K562 (cell line): Measurements from ENCODE around the gene NMRK1. TPM values are rescaled to one million over a fixed set of nuclear protein-coding genes. Genes with fewer than 3 reads are reported as not detected.
A peak's percentile ranks its signal among the peaks of the same experiment; 100 is the strongest.

Experiments
- CBX2 ChIP-seq: fragments of 200-600 bp; sonication (generic); IDR thresholded peaks from one replicate; pipeline ENCODE4 v1.6.1; 2012; ENCODE audit warnings: mild to moderate bottlenecking, low read length, inconsistent platforms; ENCODE audit not compliant: insufficient read depth, poor library complexity, severe bottlenecking
- CC2D1A ChIP-seq: fragments of 450-650 bp; IDR thresholded peaks from 2 replicates; pipeline ENCODE4 v1.6.1; 2017; ENCODE audit warnings: mild to moderate bottlenecking
- CSDE1 ChIP-seq, 2 experiments: fragments of 450-650 bp; IDR thresholded peaks; 2 replicates each; pipeline ENCODE4 v1.6.1; 2016; ENCODE audit warnings: mild to moderate bottlenecking in 1 of 2
- CTBP1 ChIP-seq: fragments of 450-650 bp; IDR thresholded peaks from 2 replicates; pipeline ENCODE4 v1.6.1; 2016; ENCODE audit warnings: borderline replicate concordance
- ELF1 ChIP-seq: fragments of 200-800 bp; sonication (Bioruptor generic); IDR thresholded peaks from 2 replicates; pipeline ENCODE4 v1.6.1; 2016; ENCODE audit warnings: missing genetic modification characterization, missing compliant biosample characterization
- ESRRA ChIP-seq: fragments of 450-650 bp; IDR thresholded peaks from 2 replicates; pipeline ENCODE4 v1.6.1; 2014; ENCODE audit warnings: low read depth, mild to moderate bottlenecking, moderate library complexity, borderline replicate concordance
- HDAC1 ChIP-seq, 2 experiments: fragments of 450-650 bp; IDR thresholded peaks; 2 replicates each; pipeline ENCODE4 v1.6.1; 2016 to 2017; ENCODE audit warnings: inconsistent platforms in 1 of 2, mild to moderate bottlenecking in 1 of 2, moderate library complexity in 1 of 2
- ID3 ChIP-seq, 2 experiments: fragments of 250-450 bp in 1 of 2; fragments of 450-650 bp in 1 of 2; sonication (Bioruptor Pico) in 1 of 2; IDR thresholded peaks; 2 replicates each; pipeline versions ENCODE4 v1.6.1 to v1.8.0; 2016 to 2021; ENCODE audit warnings: mild to moderate bottlenecking in 2 of 2, moderate library complexity in 2 of 2, missing compliant biosample characterization in 1 of 2, missing genetic modification characterization in 1 of 2
- MLLT1 ChIP-seq, 2 experiments: fragments of 450-650 bp; IDR thresholded peaks; 2 replicates each; pipeline ENCODE4 v1.6.1; 2016
- MLX ChIP-seq, 2 experiments: fragments of 450-650 bp in 1 of 2; sonication (generic) in 1 of 2; formaldehyde crosslinking; conservative IDR thresholded peaks; 2 replicates each; pipeline versions ENCODE4 v1.4.0 to v1.8.1; 2020 to 2022; ENCODE audit warnings: mild to moderate bottlenecking in 1 of 2, missing genetic modification reagents in 1 of 2
- NR2C1 ChIP-seq, 2 experiments: fragments of 450-650 bp; IDR thresholded peaks; 2 replicates each; pipeline ENCODE4 v1.6.1; 2017; ENCODE audit warnings: mild to moderate bottlenecking in 2 of 2, antibody characterized with exemption in 1 of 2, inconsistent platforms in 1 of 2, missing compliant biosample characterization in 1 of 2, missing genetic modification characterization in 1 of 2
- PBX2 ChIP-seq, 2 experiments: IDR thresholded peaks in 1 of 2; conservative IDR thresholded peaks in 1 of 2; 2 replicates each; pipeline ENCODE4 v1.6.1; 2016; ENCODE audit warnings: low read depth in 2 of 2, mild to moderate bottlenecking in 1 of 2, missing compliant biosample characterization in 1 of 2, missing genetic modification characterization in 1 of 2, moderate library complexity in 1 of 2
- RBBP5 ChIP-seq: fragments of 200-600 bp; sonication (generic); IDR thresholded peaks from 2 replicates; pipeline ENCODE4 v1.6.1; 2012; ENCODE audit warnings: borderline replicate concordance, mild to moderate bottlenecking, low read length, control low read depth, inconsistent platforms; ENCODE audit not compliant: insufficient read depth, poor library complexity, severe bottlenecking
- TCF3 ChIP-seq: sonication (generic); formaldehyde crosslinking; IDR thresholded peaks from 2 replicates; pipeline ENCODE4 v1.4.0; 2020; ENCODE audit warnings: mild to moderate bottlenecking, missing genetic modification reagents
- TEAD4 ChIP-seq, 2 experiments: sonication (generic) in 1 of 2; formaldehyde crosslinking in 1 of 2; IDR thresholded peaks; 2 replicates each; pipeline versions ENCODE4 v1.6.1 to v1.8.0; 2012 to 2022; ENCODE audit warnings: borderline replicate concordance in 1 of 2, inconsistent platforms in 1 of 2, low read length in 1 of 2, mild to moderate bottlenecking in 1 of 2, missing genetic modification reagents in 1 of 2
- ZNF263 ChIP-seq: sonication (generic); formaldehyde crosslinking; IDR thresholded peaks from 2 replicates; pipeline ENCODE4 v1.8.0; 2022; ENCODE audit warnings: mild to moderate bottlenecking, missing genetic modification reagents, borderline replicate concordance
- ZNF3 ChIP-seq: fragments of 250-450 bp; sonication (Bioruptor Pico); IDR thresholded peaks from 2 replicates; pipeline ENCODE4 v1.5.0; 2021; ENCODE audit warnings: mild to moderate bottlenecking, moderate library complexity
- polyA plus RNA-seq, 8 experiments: library from polyadenylated mRNA; depleted of rRNA in 4 of 8; stranded (reverse) in 5 of 8; unstranded in 3 of 8; fragments of >200 nt; fragmentation: Nextera tagmentation in 2 of 8; fragmentation: Illumina TruSeq in 1 of 8; extraction: Ambion mirVana in 2 of 8; extraction: Trizol in 1 of 8; gene quantifications; 2 replicates each; pipeline versions ENCODE4 v1.2.1 to v1.2.3, GENCODE V29; 2011 to 2014; ENCODE audit warnings: inconsistent platforms in 1 of 8, missing spikeins in 1 of 8
- total RNA-seq, 7 experiments: library from RNA; depleted of rRNA in 6 of 7; stranded (reverse); fragments of >200 nt in 6 of 7; fragmentation: Illumina TruSeq in 2 of 7; extraction: Trizol in 2 of 7; gene quantifications; 2 replicates each; pipeline versions ENCODE4 v1.2.1 to v1.2.3, GENCODE V29; 2011 to 2021; ENCODE audit warnings: low replicate concordance in 1 of 7

Gene NMRK1
- total and polyA plus RNA-seq, 9 of the 15 experiments (the other 6 are each of a cell fraction or from before 2014, with no cell fraction given): 1.1 to 3.5 (median 1.7) TPM

- TF ChIP-seq MLLT1 (IDR thresholded peaks at IDR 0.05) (no peak), CTBP1 (no peak), MLX (CRISPR knock-in tag; conservative IDR thresholded peaks at IDR 0.05) (no peak), CC2D1A (no peak), NR2C1 (IDR thresholded peaks at IDR 0.05) (peak; percentile 34; the same call in 1 of the 2 replicates), NR2C1 (tag; IDR thresholded peaks at IDR 0.05) (peak; percentile 63; the same call in 1 of the 2 replicates), ELF1 (tag) (0 out of 2 replicates have a peak, but pooled peaks have one; percentile 31), ESRRA (peak; percentile 46; the same call in 1 of the 2 replicates), ZNF3 (CRISPR knock-in tag) (no peak), TEAD4 (IDR thresholded peaks at IDR 0.05; ENCODE audit: low read length) (peak; percentile 39; the same call in 1 of the 2 replicates), TEAD4 (CRISPR knock-in tag; IDR thresholded peaks at IDR 0.05; ENCODE audit: borderline replicate concordance) (peak; percentile 76), ID3 (CRISPR knock-in tag; IDR thresholded peaks at IDR 0.05) (no peak), ID3 (tag; IDR thresholded peaks at IDR 0.05) (no peak), ZNF263 (CRISPR knock-in tag) (no peak; the same call in 1 of the 2 replicates), HDAC1 (IDR thresholded peaks at IDR 0.05) (no peak), TCF3 (CRISPR knock-in tag) (no peak), RBBP5 (no peak), PBX2 (CRISPR knock-in tag; IDR thresholded peaks at IDR 0.05; ENCODE audit: low read depth) (no peak), PBX2 (tag; conservative IDR thresholded peaks at IDR 0.05; ENCODE audit: low read depth) (no peak), CSDE1 (IDR thresholded peaks at IDR 0.05) (no peak), CBX2 (no peak)
Measured at GRCh38 chr9:75027187-75028107, 60.5 kb downstream of the NMRK1 start (continued).
